NCI-H2171 (cell line): ENCODE results near the gene RPRML.
"Not testable (repeated sequence)": the region's sequence is repeated elsewhere in the genome, so short reads cannot be mapped to it uniquely, and the experiment has no call there.

Source experiments
- DNase-seq: peaks from one replicate; lab custom pipeline; 2025; lab: John Stamatoyannopoulos, UW

Gene RPRML

GRCh38 chr17:46976626-46977270 is 2.3 kb downstream of the RPRML start:
- DNase-seq, result no peak

GRCh38 chr17:46975287-46975686 is 3.8 kb downstream of the RPRML start:
- no peak for DNase-seq

- no peak for DNase-seq
Measured at GRCh38 chr17:46974086-46974485, 5.0 kb downstream of the RPRML start.

GRCh38 chr17:46972346-46972745 is 6.7 kb downstream of the RPRML start:
- DNase-seq, result no peak

- DNase-seq, result no peak
Measured at GRCh38 chr17:46971647-46972300, 7.3 kb downstream of the RPRML start.

- no peak for DNase-seq
Measured at GRCh38 chr17:46968896-46969295, 10.2 kb downstream of the RPRML start.

- no peak for DNase-seq
Measured at GRCh38 chr17:46968224-46968834, 10.7 kb downstream of the RPRML start.

- DNase-seq, result no peak
Measured at GRCh38 chr17:46964315-46965265, 14.5 kb downstream of the RPRML start.

GRCh38 chr17:46963571-46963970 is 15.5 kb downstream of the RPRML start:
- DNase-seq, result no peak

- no peak for DNase-seq
Measured at GRCh38 chr17:46962374-46962790, 16.7 kb downstream of the RPRML start.

GRCh38 chr17:46960152-46960551 is 18.9 kb downstream of the RPRML start:
- no peak for DNase-seq

GRCh38 chr17:46958041-46958591 is 20.9 kb downstream of the RPRML start:
- DNase-seq, result no peak

GRCh38 chr17:46953191-46953590 is 25.9 kb downstream of the RPRML start:
- DNase-seq, result not testable (repeated sequence)

- DNase-seq, result no peak
Measured at GRCh38 chr17:46952115-46952514, 26.9 kb downstream of the RPRML start.

GRCh38 chr17:46951706-46952105 is 27.3 kb downstream of the RPRML start:
- no peak for DNase-seq

- DNase-seq, result peak; percentile 42
Measured at GRCh38 chr17:46950997-46951621, 27.9 kb downstream of the RPRML start.

GRCh38 chr17:46950342-46950996 is 28.6 kb downstream of the RPRML start:
- no peak for DNase-seq

GRCh38 chr17:46949291-46950174 is 29.5 kb downstream of the RPRML start:
- DNase-seq, result no peak

GRCh38 chr17:46948544-46948943 is 30.5 kb downstream of the RPRML start:
- DNase-seq, result no peak

GRCh38 chr17:46947216-46947615 is 31.8 kb downstream of the RPRML start:
- no peak for DNase-seq
